Right forelimb (tissue), 1 donor: ENCODE results near the gene GAB2.

ENCODE experiments used
- DNase-seq: peaks from one replicate; pipeline ENCODE4 v3.0.0-alpha.2; 2018

GAB2 gene

GRCh38 chr11:78170874-78171549 is 246.6 kb downstream of the GAB2 start:
- DNase-seq = no peak

- no peak for DNase-seq
Observed at GRCh38 chr11:78170413-78170812, 247.2 kb downstream of the GAB2 start.

- DNase-seq = peak; percentile 56
Observed at GRCh38 chr11:78168539-78169477, 248.8 kb downstream of the GAB2 start.

GRCh38 chr11:78166855-78167469 is 250.7 kb downstream of the GAB2 start:
- no peak for DNase-seq
